NCI-H82 treated with DMSO at 0.1 percent for 48 hours (cell line): ENCODE data around the gene DHX36.

ENCODE experiments used
- DNase-seq: peaks from one replicate; lab custom pipeline; 2025; ENCODE audit not compliant: unreplicated experiment; lab: John Stamatoyannopoulos, UW

DHX36 gene

DNA sequence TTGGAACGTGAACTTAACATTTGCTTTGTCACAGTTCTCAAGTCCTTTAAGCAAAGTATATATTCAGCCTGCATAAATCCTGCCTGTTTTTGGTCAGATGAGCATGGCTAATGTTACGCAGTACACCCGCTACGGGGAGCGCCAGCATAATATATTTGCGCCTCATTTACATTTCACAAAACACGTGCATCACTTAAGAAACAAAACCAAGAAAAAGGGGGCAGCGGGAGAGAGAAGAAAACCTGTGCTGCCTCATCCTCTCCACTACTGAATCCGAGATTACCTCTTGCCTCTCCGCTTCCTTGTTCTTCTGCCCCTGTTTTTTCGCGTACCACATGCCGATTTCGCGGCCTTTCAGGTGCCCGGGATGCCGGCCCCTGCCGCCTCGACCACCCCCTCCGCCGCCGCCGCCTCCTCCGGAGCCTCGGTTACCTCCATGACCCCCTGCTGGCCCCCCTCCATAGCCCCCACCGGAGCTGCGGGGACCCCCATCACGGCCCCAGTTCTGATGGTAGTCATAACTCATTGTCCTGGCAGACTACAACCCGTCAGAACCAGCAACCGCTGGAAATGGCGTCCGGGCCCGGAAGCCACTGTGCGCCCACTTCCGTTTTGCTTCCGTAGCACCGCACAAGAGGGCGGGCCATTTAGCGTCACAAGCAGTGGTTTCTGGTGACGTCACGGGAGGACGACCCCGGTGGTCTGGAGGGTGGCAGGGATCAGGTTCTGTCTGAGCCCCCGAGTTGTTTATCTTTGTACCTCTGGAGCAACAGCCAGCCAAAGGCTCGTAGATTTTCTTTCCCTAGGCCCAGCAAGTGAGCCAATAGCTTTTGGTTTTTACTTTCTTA, at the start of gene DHX36:
Gene DHX36 (minus strand): TSS at position 597 of the 848 bp plus-strand sequence. CDS start 71 bp downstream, at position 526.
- DNase-seq, result peak; percentile 73

DNA sequence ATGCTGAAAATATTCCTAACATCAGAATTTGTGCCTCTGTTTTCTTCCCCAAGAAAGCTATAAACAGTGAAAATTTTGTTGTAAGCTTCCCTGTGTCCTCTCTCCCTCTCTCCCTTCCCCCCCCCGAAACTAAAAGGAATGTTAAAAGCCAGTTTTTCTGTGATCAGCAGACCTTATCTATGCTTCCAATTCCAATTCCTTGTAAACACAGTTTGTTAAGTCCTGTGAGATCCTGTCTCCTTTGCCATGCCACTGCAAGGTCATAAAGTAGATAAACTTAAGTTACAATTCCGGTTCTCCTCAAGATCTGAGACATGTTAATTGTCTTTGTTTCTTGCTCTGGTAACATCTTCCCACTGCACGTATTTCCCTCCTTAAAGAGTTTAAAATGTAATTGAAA, 42.9 kb upstream of the DHX36 start:
- DNase-seq, result no peak

DNA sequence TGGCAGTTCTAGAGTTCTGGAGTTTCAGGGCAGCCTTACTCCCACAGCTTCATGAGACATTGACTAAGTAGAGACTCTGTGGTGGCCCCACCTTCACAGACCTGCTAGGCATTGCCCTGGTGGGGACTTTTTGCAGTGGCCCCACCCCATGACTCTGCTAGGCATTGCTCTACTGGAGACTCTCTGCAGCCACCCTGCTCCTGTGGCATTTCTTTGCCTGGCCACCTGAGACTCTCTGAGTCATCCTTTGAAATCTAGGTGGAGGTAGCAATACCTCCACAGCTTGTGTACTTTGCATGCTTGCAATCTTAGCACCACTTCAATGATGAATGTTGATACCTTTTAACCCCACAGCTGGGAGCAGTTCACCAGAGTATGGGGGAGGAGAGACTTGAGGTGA, 40.6 kb upstream of the DHX36 start:
- no peak for DNase-seq

DNA sequence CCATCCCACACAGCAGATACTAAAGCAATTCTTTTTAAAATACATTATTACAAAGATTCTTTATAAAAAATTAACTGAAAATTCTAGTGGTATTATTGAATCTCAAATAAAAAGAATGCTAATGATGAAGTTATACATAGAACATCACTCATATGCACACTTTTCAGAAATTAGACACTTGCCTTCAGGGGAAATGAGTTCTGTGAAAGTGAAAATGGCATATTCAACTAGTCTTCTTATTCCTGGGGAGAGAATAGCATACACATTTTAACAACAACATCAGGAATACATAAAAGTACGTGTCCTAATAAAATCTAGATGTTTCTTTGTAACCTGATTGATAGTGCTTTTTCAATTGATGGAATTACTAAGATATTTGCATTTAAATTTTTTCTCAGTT, 36.8 kb upstream of the DHX36 start:
- no peak for DNase-seq

GRCh38 chr3:154356009-154356408, 31.7 kb upstream of the DHX36 start:
- DNase-seq, result no peak

DNA sequence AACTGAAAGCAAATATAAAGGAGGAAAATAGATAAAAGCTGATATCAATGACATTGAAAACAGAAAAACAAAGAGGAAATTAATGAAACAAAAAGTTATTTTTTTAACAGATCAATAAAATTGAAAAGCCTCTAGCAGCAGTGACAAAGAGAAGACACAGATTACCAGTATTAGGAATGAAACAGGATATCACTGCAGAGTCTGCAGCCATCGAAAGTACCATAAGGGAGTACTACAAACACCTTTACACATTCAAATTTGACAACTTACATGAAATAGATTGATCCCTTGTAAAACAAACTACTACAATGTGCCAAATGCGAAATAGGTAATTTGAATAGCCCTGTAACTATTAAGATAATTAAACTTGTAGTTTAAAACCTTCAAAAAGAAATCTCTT, 24.9 kb upstream of the DHX36 start:
- DNase-seq, result no peak

GRCh38 chr3:154345422-154346122, 21.3 kb upstream of the DHX36 start:
- no peak for DNase-seq

GRCh38 chr3:154338570-154338969, 14.3 kb upstream of the DHX36 start:
- DNase-seq, result no peak

- DNase-seq, result no peak
Measured at GRCh38 chr3:154338008-154338407, 13.7 kb upstream of the DHX36 start.

DNA sequence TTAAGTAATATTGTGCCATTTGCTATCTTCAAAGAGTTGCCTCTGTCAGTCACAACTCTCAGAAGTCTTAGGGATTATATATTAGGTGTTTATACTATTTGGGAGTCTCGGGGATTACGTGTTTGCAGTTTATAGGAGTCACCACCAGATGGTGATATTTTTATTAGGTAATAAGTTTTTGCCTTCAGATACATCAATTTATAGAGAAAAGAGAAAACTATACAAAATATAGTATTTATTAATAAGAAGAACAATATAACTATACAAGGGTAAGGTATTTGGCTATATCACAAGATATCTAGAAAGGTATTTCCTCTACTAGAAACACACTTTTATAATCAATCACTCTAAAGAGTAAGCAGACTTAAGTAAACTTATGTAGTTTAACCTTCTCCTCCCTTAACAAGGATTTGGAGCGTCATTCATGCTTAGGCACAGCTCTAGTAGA, 10.7 kb upstream of the DHX36 start:
- DNase-seq, result peak; percentile 62

DNA sequence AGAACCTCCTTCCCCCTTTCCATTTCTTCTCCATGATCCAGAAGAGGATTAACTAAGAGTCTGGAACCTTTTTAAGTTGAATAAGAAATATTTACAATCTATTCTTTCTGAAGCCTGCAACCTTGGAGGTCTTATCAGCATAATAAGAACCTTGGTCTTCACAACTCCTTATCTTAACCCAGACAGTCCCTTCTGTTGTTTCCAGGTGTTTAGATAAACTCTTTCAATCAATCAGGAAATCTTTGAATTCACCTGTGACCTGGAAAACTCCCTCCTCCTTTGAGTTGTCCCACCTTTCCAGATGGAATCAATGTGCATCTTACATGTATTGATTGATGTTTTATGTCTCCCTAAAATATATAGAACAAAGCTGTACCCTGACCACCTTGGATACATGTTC, 3.6 kb upstream of the DHX36 start:
- no peak for DNase-seq

DNA sequence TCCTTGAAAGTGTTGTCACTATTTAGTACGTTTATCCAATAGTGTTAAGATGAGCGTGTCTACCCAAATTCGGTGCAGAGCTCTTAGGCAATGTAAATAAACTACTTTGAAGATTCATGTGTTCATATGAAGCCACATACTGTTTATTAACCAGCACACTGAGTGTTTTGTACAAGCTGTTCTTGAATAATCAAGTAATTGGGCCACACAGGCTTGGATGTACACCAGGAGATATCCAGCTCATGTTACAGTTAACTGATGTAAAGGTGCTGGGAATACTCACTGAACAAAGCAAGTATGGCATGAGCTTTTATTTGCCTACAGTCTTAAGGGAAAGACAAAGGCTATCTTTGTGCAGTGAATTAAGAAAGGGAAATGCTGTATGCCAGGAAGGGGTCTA, 632 bp upstream of the DHX36 start:
- no peak for DNase-seq

GRCh38 chr3:154316974-154317767, 7.1 kb downstream of the DHX36 start:
- DNase-seq, result no peak

- DNase-seq, result no peak
Measured at GRCh38 chr3:154314152-154314551, 10.1 kb downstream of the DHX36 start.

DNA sequence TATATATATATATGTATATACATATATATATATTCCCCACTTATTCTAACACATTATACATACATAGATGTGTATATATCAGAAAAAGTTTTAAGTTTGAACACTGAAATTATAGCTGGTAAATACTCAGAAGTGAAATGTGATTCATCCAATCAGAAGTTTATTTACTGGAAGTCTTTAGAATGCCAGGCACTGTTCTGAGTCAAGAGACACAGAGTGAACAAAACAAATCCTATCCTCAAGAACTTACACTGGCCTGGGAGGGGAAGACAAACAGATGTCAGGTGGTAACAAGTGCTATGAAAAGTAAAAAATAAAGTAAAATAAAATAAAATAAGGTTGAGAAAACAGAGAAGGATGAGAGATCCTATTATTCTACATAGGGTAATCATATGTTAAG, 13.4 kb downstream of the DHX36 start:
- no peak for DNase-seq

DNA sequence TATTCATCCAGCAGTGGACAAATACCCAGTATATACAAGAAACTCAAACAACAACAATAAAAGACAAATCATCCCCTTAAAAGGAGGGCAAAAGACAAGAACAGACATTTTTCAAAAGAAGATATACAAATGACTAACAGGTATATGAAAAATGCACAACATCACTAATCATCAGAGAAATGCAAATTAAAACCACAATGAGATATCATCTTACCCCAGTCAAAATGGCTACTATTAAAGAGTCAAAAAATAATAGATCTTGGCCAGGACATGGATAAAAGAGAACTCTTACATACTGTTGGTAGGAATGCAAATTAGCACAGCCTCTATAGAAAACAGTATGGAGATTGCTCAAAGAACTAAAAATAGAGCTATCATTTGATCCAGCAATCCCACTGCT, 16.9 kb downstream of the DHX36 start:
- DNase-seq, result no peak

- DNase-seq, result no peak
Measured at GRCh38 chr3:154304936-154305335, 19.4 kb downstream of the DHX36 start.

DNA sequence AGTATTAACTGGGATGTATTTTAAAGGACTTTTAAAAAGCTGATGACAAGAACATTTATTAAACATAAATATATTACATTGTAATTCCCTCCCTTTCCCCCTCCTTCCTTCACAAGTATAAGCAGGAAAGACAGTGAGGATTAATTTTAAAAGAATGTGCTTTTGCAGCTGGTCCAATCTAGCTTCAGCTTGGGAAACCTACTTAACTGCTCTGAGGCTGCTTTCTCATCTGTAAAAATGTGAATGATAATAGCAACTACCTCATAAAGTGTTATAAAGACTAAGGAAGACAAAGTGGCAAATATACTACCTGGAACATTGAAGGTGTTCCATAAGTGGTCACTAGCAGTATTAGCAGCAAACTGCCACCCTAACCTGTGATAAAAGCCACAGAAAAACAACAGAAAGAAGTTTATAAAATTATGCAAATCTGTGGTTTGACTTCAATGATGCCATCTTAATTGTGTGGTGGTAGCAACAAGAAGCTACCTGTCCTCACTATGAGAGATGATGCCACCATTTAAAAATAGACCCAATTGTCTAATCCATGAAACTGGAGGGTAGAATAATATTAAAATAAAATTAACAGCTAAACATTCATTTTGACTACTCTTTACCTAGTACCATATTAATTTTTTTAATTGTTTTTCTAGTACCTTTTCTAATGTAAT, 20.0 kb downstream of the DHX36 start:
- DNase-seq, result no peak

- DNase-seq, result no peak
Measured at GRCh38 chr3:154301561-154301960, 22.7 kb downstream of the DHX36 start.

GRCh38 chr3:154294016-154294415, 30.3 kb downstream of the DHX36 start:
- no peak for DNase-seq

GRCh38 chr3:154290187-154290586, 34.1 kb downstream of the DHX36 start:
- no peak for DNase-seq
